ENCODE measurements around the gene AHDC1. TPM values are rescaled to one million over a fixed set of nuclear protein-coding genes. Genes with fewer than 3 reads are reported as not detected.

AHDC1 gene
- total and polyA plus RNA-seq, 9 of the 15 experiments (the other 6 are each of a cell fraction or from before 2014, with no cell fraction given): 0.21 to 36.4 (median 4.7) TPM

DNA sequence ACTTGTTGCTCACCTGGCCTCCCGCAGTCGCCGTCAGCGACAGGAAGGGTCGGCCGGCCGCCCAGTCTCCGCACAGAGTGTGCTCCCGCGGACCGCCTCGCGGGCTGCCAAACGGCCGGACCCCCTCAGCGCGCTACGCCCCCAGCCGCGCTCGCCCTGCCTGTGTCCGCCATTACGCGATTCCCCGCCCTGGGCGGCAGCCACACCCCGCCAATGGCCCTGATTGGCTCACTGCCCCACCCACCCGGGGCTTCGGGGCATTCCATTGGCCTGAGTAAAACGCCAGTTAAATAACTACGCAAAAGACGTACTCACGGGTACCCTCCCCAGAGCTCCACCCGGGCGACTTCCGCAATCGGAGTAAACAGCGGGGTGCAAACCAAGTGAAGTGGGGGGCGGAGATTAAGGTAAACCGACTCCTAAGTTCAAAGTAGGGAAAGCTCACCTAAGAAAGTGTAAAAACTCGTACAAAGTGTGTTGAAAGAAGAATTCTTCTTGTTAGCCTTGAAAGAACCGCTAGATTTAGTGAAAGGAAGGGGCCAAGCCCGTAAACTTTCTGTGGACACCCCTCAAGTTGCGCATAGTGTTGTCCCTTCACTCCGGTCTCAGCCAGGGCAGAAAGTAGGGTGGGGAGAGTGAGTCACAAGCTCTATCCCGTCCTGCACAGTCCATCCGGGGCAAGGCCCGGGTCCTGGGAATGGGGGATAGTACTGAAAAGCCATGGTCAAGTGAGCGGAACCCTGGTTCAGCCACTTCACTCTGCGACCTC lies 113.8 kb downstream of the AHDC1 start, which contains the start of gene WASF2 (continued):
- TF ChIP-seq, protein P1, sequence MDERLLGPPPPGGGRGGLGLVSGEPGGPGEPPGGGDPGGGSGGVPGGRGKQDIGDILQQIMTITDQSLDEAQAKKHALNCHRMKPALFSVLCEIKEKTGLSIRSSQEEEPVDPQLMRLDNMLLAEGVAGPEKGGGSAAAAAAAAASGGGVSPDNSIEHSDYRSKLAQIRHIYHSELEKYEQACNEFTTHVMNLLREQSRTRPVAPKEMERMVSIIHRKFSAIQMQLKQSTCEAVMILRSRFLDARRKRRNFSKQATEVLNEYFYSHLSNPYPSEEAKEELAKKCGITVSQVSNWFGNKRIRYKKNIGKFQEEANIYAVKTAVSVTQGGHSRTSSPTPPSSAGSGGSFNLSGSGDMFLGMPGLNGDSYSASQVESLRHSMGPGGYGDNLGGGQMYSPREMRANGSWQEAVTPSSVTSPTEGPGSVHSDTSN (CRISPR knock-in tag; IDR thresholded peaks at IDR 0.05; ENCODE audit: low read depth): no peak
- TF ChIP-seq, protein P1 (tag; conservative IDR thresholded peaks at IDR 0.05; ENCODE audit: low read depth): peak; percentile 94
- no peak for TF ChIP-seq BRCA1 (IDR thresholded peaks at IDR 0.05)
- TF ChIP-seq BRCA1 (CRISPR knock-in tag; IDR thresholded peaks at IDR 0.05): no peak
- TF ChIP-seq, protein P2, sequence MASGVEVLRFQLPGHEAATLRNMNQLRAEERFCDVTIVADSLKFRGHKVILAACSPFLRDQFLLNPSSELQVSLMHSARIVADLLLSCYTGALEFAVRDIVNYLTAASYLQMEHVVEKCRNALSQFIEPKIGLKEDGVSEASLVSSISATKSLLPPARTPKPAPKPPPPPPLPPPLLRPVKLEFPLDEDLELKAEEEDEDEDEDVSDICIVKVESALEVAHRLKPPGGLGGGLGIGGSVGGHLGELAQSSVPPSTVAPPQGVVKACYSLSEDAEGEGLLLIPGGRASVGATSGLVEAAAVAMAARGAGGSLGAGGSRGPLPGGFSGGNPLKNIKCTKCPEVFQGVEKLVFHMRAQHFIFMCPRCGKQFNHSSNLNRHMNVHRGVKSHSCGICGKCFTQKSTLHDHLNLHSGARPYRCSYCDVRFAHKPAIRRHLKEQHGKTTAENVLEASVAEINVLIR (CRISPR knock-in tag; IDR thresholded peaks at IDR 0.05): no peak
- TF ChIP-seq NR4A1 (CRISPR knock-in tag; IDR thresholded peaks at IDR 0.05): peak; percentile 92; the same call in 1 of the 2 replicates
- peak; percentile 60; the same call in 1 of the 2 replicates for TF ChIP-seq NR4A1 (tag; IDR thresholded peaks at IDR 0.05)
- TF ChIP-seq PHF21A (IDR thresholded peaks at IDR 0.05; ENCODE audit: borderline replicate concordance, low read depth): no peak
- TF ChIP-seq POLR2B (IDR thresholded peaks at IDR 0.05; ENCODE audit: low read depth, partially characterized antibody): peak; percentile 93
- TF ChIP-seq SAFB (IDR thresholded peaks at IDR 0.05; ENCODE audit: borderline replicate concordance, low read depth, low read length): no peak
- no peak; a peak in 1 of 4 replicates for TF ChIP-seq KDM4B (IDR thresholded peaks at IDR 0.05; ENCODE audit: borderline replicate concordance in 2 of 2, low read depth in 1 of 2)
- peak; percentile 89 for TF ChIP-seq FOXM1 (IDR thresholded peaks at IDR 0.05; ENCODE audit: low read depth)
- TF ChIP-seq FOXM1 (CRISPR knock-in tag; IDR thresholded peaks at IDR 0.05; ENCODE audit: low read depth): no peak; the same call in 1 of the 2 replicates
- no peak for TF ChIP-seq RUNX1 (IDR thresholded peaks at IDR 0.05; ENCODE audit: low read depth)
- no peak for TF ChIP-seq ZNF165 (CRISPR knock-in tag; IDR thresholded peaks at IDR 0.05; ENCODE audit: borderline replicate concordance)
- TF ChIP-seq TAL1 (IDR thresholded peaks at IDR 0.05): 0 out of 2 replicates have a peak, but pooled peaks have one; percentile 2
- TF ChIP-seq SIN3B (IDR thresholded peaks at IDR 0.05; ENCODE audit: low read depth): peak; percentile 46; the same call in 1 of the 2 replicates
- TF ChIP-seq GATA2 (CRISPR knock-in tag; IDR thresholded peaks at IDR 0.05): no peak
- no peak for TF ChIP-seq WHSC1 (IDR thresholded peaks at IDR 0.05; ENCODE audit: low read length)
- peak; percentile 39; the same call in 1 of the 2 replicates for TF ChIP-seq CREB1 (IDR thresholded peaks at IDR 0.05)
- 0 out of 2 replicates have a peak, but pooled peaks have one; percentile 13 for TF ChIP-seq CREB1 (CRISPR knock-in tag; IDR thresholded peaks at IDR 0.05)
- no peak for TF ChIP-seq ZNF707 (CRISPR knock-in tag; conservative IDR thresholded peaks at IDR 0.05)
- 0 out of 2 replicates have a peak, but pooled peaks have one; percentile 1 for TF ChIP-seq ZNF12 (CRISPR knock-in tag; IDR thresholded peaks at IDR 0.05)
- no peak for TF ChIP-seq BRF1 (IDR thresholded peaks at IDR 0.05; ENCODE audit: borderline replicate concordance, extremely low read depth, insufficient read length)
- TF ChIP-seq ZBTB8A (IDR thresholded peaks at IDR 0.05; ENCODE audit: partially characterized antibody): no peak
- peak; percentile 85 for TF ChIP-seq POLR2AphosphoS5 (IDR thresholded peaks at IDR 0.05; ENCODE audit: control insufficient read depth, insufficient read depth, low read depth, low read length)
- no peak for TF ChIP-seq ARID2 (IDR thresholded peaks at IDR 0.05)

Data from K562 (cell line).